ENCODE measurements around the gene FHDC1.

Gene FHDC1

DNA sequence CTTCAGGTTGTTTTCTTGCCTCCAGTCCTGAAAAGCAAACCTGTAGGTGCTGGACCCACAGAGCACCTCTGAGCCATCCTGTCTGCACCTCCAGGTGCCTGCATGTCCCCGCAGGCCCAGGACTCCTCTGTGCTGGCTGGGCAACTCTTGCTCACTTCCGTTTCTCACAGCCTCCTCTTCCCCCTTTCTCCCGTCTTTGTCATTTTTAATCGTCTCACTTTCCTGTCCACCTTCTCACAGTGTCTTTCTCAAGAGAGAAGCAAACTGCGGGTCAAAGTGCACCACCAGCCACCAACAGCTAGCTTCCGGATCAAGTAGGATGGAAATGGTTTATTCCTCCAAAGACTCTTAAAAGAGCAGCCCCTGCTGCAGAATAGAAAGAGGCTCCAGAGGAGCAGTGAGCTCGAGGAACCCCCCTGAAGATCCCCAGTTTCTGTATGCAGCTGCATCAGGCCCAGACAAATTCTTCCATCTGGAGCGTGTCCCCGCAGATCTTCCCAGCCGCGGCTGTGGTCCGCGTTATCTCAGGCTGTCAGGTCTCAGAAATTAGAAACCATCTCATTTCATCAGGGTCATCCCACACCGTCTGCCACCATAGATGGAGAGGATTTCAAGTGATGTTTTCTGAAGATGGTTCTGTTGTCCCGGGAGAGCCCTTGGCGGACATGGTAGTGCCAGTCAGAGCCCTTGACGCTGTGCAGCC lies 87.7 kb downstream of the FHDC1 start:
- Histone ChIP-seq H3K27ac (ENCODE audit: low read depth, low read length) (no peak overlapping the region), H3K4me2 (ENCODE audit: low read depth, low read length, poor library complexity, severe bottlenecking) (no peak overlapping the region), H3K36me3 (ENCODE audit: low read length) (no peaks in the 10 kb centered on the region), H3F3A (ENCODE audit: insufficient read depth) (no peaks in the 10 kb centered on the region), H3K9me2 (replicated peaks; ENCODE audit: insufficient read depth, low read length) (no peaks in the 10 kb centered on the region), H4K20me1 (ENCODE audit: low read depth, low read length) (no peaks in the 10 kb centered on the region), H3K9ac (ENCODE audit: low read length) (no peak overlapping the region), H2AFZ (ENCODE audit: low read depth, low read length, severe bottlenecking) (no peak overlapping the region), H3K79me2 (ENCODE audit: insufficient read depth, low read length) (no peaks in the 10 kb centered on the region), H3K4me3 (ENCODE audit: insufficient read depth, low read length, poor library complexity, severe bottlenecking) (no peak overlapping the region), H3K27me3 (ENCODE audit: low read length) (no peaks in the 10 kb centered on the region), H3K9me3 (ENCODE audit: insufficient read depth, low read length) (no peaks in the 10 kb centered on the region)
- no peak for TF ChIP-seq EZH2phosphoT487 (conservative IDR thresholded peaks at IDR 0.05; ENCODE audit: low read length)
- TF ChIP-seq, protein P1, sequence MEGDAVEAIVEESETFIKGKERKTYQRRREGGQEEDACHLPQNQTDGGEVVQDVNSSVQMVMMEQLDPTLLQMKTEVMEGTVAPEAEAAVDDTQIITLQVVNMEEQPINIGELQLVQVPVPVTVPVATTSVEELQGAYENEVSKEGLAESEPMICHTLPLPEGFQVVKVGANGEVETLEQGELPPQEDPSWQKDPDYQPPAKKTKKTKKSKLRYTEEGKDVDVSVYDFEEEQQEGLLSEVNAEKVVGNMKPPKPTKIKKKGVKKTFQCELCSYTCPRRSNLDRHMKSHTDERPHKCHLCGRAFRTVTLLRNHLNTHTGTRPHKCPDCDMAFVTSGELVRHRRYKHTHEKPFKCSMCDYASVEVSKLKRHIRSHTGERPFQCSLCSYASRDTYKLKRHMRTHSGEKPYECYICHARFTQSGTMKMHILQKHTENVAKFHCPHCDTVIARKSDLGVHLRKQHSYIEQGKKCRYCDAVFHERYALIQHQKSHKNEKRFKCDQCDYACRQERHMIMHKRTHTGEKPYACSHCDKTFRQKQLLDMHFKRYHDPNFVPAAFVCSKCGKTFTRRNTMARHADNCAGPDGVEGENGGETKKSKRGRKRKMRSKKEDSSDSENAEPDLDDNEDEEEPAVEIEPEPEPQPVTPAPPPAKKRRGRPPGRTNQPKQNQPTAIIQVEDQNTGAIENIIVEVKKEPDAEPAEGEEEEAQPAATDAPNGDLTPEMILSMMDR (IDR thresholded peaks at IDR 0.05; ENCODE audit: insufficient read depth, low read length, poor library complexity, severe bottlenecking) = no peak

DNA sequence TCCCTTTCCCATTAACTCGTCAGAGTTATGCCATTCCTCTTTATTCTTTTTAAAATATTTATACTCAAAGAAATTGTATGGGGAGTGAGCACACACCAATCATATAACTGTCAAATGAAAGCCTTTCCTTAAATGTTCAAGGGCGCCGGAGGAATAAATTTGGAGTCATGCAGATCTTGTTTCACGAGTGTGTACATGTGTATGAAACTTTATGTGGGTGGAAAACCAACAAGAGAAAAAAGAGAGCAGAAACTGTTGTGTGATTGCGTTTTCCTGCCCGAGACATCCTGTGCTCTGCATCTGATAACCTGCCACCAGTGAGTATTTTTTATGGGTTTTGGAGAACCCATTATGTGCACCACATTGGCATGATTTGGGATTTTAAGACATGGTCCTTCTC lies 88.3 kb downstream of the FHDC1 start:
- H4K20me1 ChIP-seq (ENCODE audit: low read depth, low read length) = no peaks in the 10 kb centered on the region
- H3F3A ChIP-seq (ENCODE audit: insufficient read depth) = no peaks in the 10 kb centered on the region
- H3K4me3 ChIP-seq (ENCODE audit: insufficient read depth, low read length, poor library complexity, severe bottlenecking) = no peak overlapping the region
- H3K36me3 ChIP-seq (ENCODE audit: low read length) = no peaks in the 10 kb centered on the region
- H3K9me3 ChIP-seq (ENCODE audit: insufficient read depth, low read length) = no peaks in the 10 kb centered on the region
- no peak overlapping the region for H3K9ac ChIP-seq (ENCODE audit: low read length)
- H3K9me2 ChIP-seq (replicated peaks; ENCODE audit: insufficient read depth, low read length) = no peaks in the 10 kb centered on the region
- TF ChIP-seq EZH2phosphoT487 (conservative IDR thresholded peaks at IDR 0.05; ENCODE audit: low read length) = no peak
- TF ChIP-seq, protein P1 (IDR thresholded peaks at IDR 0.05; ENCODE audit: insufficient read depth, low read length, poor library complexity, severe bottlenecking) = no peak
- H3K79me2 ChIP-seq (ENCODE audit: insufficient read depth, low read length) = no peaks in the 10 kb centered on the region
- no peak overlapping the region for H3K27ac ChIP-seq (ENCODE audit: low read depth, low read length)
- no peak overlapping the region for H2AFZ ChIP-seq (ENCODE audit: low read depth, low read length, severe bottlenecking)
- no peaks in the 10 kb centered on the region for H3K27me3 ChIP-seq (ENCODE audit: low read length)
- no peak overlapping the region for H3K4me2 ChIP-seq (ENCODE audit: low read depth, low read length, poor library complexity, severe bottlenecking)

DNA sequence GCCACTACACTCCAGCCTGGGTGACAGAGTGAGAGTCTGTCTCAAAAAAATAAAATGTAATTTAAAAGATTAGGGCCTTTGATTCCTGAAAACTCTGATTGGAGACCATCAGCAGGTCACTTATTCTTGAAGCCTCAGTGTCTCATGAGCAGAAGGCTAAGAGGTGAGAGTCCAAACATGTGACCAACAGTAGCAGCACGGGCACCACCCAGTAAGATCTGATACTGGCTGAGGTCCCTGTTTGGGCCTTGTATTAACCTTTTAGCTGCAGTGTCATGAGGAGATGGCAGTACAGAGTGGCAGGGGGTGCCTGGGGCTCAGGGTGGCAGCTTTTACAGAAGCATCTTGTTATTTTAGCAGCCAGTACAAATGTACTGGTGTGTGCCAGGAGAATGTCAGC lies 89.3 kb downstream of the FHDC1 start:
- Histone ChIP-seq H2AFZ (ENCODE audit: low read depth, low read length, severe bottlenecking) (no peak overlapping the region), H3K79me2 (ENCODE audit: insufficient read depth, low read length) (no peaks in the 10 kb centered on the region), H3K27ac (ENCODE audit: low read depth, low read length) (no peak overlapping the region)

More for the DNA sequence above, 89.3 kb downstream of the FHDC1 start:
- Histone ChIP-seq H3K9ac (ENCODE audit: low read length) (no peak overlapping the region), H3K9me2 (replicated peaks; ENCODE audit: insufficient read depth, low read length) (no peaks in the 10 kb centered on the region), H3K4me2 (ENCODE audit: low read depth, low read length, poor library complexity, severe bottlenecking) (no peak overlapping the region), H3F3A (ENCODE audit: insufficient read depth) (no peaks in the 10 kb centered on the region), H3K9me3 (ENCODE audit: insufficient read depth, low read length) (no peaks in the 10 kb centered on the region), H4K20me1 (ENCODE audit: low read depth, low read length) (no peaks in the 10 kb centered on the region), H3K27me3 (ENCODE audit: low read length) (no peaks in the 10 kb centered on the region), H3K4me3 (ENCODE audit: insufficient read depth, low read length, poor library complexity, severe bottlenecking) (no peak overlapping the region), H3K36me3 (ENCODE audit: low read length) (no peaks in the 10 kb centered on the region)
- TF ChIP-seq, protein P1 (IDR thresholded peaks at IDR 0.05; ENCODE audit: insufficient read depth, low read length, poor library complexity, severe bottlenecking) = no peak
- no peak for TF ChIP-seq EZH2phosphoT487 (conservative IDR thresholded peaks at IDR 0.05; ENCODE audit: low read length)
